Body of pancreas (tissue), 4 donors: ENCODE results near the gene ADAMTS16.

Source experiments
- POLR2A ChIP-seq, 3 donors: fragments of 450-650 bp; IDR thresholded peaks; one replicate each; pipeline ENCODE4 v1.6.1; 2016; ENCODE audit warnings: antibody characterized with exemption in 3 of 3, mild to moderate bottlenecking in 2 of 3
- TF ChIP-seq, protein P1 (sequence below), 7 experiments: fragments of 450-650 bp in 4 of 7; fragments of 200-600 bp in 3 of 7; sonication (generic) in 3 of 7; IDR thresholded peaks; one replicate each; pipeline ENCODE4 v1.5.1; 2016 to 2019; ENCODE audit warnings: antibody characterized with exemption in 7 of 7

DNA sequence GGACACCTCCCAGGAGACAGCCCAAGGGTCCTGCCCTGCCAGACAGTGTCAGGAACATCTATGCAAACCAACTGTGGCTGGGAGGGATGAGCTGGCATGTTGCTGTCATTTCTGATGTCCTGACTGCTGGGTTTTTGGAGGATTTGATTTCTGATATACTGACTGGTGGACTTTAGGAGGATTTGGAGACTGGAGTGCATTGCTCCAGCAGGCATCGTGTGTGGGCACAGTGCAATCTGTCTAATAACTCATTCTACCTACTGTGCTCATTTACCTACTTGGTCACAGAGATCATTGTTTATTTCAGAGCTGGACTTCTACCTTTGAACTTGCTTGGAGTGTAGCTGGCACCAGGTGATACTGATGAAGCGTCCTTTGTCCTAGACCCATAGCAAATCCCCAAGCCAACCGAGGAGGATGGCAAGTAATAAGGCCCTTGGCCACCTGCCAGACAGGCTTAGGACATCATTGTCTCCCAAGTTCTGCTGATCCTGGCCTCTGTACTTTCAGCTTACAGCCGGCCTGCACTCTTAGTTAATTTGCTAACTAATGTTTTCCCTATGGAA, 158.0 kb downstream of the ADAMTS16 start:
- TF ChIP-seq, protein P1, sequence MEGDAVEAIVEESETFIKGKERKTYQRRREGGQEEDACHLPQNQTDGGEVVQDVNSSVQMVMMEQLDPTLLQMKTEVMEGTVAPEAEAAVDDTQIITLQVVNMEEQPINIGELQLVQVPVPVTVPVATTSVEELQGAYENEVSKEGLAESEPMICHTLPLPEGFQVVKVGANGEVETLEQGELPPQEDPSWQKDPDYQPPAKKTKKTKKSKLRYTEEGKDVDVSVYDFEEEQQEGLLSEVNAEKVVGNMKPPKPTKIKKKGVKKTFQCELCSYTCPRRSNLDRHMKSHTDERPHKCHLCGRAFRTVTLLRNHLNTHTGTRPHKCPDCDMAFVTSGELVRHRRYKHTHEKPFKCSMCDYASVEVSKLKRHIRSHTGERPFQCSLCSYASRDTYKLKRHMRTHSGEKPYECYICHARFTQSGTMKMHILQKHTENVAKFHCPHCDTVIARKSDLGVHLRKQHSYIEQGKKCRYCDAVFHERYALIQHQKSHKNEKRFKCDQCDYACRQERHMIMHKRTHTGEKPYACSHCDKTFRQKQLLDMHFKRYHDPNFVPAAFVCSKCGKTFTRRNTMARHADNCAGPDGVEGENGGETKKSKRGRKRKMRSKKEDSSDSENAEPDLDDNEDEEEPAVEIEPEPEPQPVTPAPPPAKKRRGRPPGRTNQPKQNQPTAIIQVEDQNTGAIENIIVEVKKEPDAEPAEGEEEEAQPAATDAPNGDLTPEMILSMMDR (IDR thresholded peaks at IDR 0.05) = no peak
- no peak for TF ChIP-seq POLR2A (IDR thresholded peaks at IDR 0.05)
